ENCODE results near the gene RAPGEF2. TPM values are rescaled to one million over a fixed set of nuclear protein-coding genes. Genes with fewer than 3 reads are reported as not detected.

The RAPGEF2 gene
- total and polyA plus RNA-seq, 2 experiments from 2014 or later: 8.4 to 79.3 TPM

DNA sequence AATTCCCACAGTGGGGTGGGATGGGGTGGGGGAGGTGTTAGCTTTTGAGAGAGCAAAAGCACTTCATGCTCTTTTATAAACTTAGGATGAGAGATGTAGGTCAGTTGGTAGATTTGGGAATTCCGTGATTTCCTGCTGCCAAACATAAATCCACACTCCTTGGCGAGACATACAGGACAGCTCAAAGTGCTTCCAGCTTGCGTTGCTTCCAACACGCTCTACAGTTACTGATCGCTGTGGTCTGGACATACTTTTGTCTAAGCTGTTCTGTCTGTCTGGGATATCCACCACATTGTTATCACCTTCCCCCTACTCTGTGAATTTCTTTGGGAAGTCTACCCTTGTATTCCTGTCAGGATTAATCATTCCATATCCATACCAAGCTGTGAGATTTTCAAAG is 117.5 kb downstream of the RAPGEF2 start:
- Histone ChIP-seq H3K36me3 (replicated peaks; ENCODE audit: insufficient read depth, low read depth) (no peaks in the 10 kb centered on the region), H3K27me3 (no peaks in the 10 kb centered on the region), H4K20me1 (ENCODE audit: insufficient read depth, poor library complexity, severe bottlenecking) (no peaks in the 10 kb centered on the region), H3K27ac (no peak overlapping the region), H3K4me2 (no peak overlapping the region), H3K9me3 (ENCODE audit: low read depth) (no peaks in the 10 kb centered on the region), H3K4me3 (no peak overlapping the region), H3K9me2 (replicated peaks; ENCODE audit: insufficient read depth) (no peaks in the 10 kb centered on the region), H2AFZ (no peak overlapping the region), H3K79me2 (peaks cover 87% of the 10 kb centered on the region), H3K4me1 (ENCODE audit: insufficient read depth) (no peaks in the 10 kb centered on the region)
- DNase-seq (ENCODE audit: low spot score): no peak
- 95% methylated on average over 5 of the region's 5 CpGs for WGBS (ENCODE audit: low lambda C conversion rate, missing lambda C conversion rate)
- TF ChIP-seq CTCF (IDR thresholded peaks at IDR 0.05; ENCODE audit: poor library complexity): no peak
- TF ChIP-seq EZH2 (IDR thresholded peaks at IDR 0.05; ENCODE audit: borderline replicate concordance): no peak

GRCh38 chr4:159221280-159221679 is 118.4 kb downstream of the RAPGEF2 start:
- Histone ChIP-seq H3K9me3 (ENCODE audit: low read depth) (no peaks in the 10 kb centered on the region), H3K27ac (no peak overlapping the region), H3K9me2 (replicated peaks; ENCODE audit: insufficient read depth) (no peaks in the 10 kb centered on the region), H4K20me1 (ENCODE audit: insufficient read depth, poor library complexity, severe bottlenecking) (no peaks in the 10 kb centered on the region), H2AFZ (no peak overlapping the region), H3K4me1 (ENCODE audit: insufficient read depth) (no peaks in the 10 kb centered on the region), H3K79me2 (peaks cover 86% of the 10 kb centered on the region), H3K4me2 (no peak overlapping the region), H3K4me3 (no peak overlapping the region), H3K36me3 (replicated peaks; ENCODE audit: insufficient read depth, low read depth) (no peaks in the 10 kb centered on the region), H3K27me3 (no peaks in the 10 kb centered on the region)
- no peak for TF ChIP-seq CTCF (IDR thresholded peaks at IDR 0.05; ENCODE audit: poor library complexity)
- TF ChIP-seq EZH2phosphoT487 (IDR thresholded peaks at IDR 0.05; ENCODE audit: low read depth, severe bottlenecking, unreplicated experiment): no peak
- no peak for TF ChIP-seq EZH2 (IDR thresholded peaks at IDR 0.05; ENCODE audit: borderline replicate concordance)
- WGBS (ENCODE audit: low lambda C conversion rate, missing lambda C conversion rate): 95% methylated on average over 3 of the region's 3 CpGs
- no peak for DNase-seq (ENCODE audit: low spot score)

DNA sequence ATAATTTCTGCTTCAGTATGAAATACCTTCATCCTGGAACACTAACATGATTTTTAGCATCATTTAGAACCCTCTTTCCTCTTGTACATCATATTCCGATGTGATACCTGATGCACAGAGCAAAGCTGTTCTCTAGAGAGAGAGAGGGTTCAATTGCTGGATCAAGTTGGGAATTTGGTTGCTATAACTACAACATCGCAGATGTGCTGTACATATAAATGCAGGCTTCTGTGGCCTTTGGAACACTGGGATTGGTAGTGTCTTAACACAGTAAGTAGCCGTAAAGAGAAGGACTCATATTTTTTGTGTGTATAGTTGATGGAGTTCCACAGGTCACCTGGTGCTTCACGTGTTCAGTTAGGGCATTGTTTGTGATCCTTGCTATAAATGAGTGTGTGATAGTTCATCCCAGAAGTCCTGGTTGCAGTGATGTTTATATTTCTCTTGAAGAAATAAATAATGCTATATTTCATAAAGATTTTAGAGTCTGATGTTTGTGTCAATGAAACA is 119.2 kb downstream of the RAPGEF2 start:
- H3K4me2 ChIP-seq: no peak overlapping the region
- no peak overlapping the region for H3K27ac ChIP-seq
- 86% methylated on average over 4 of the region's 4 CpGs for WGBS (ENCODE audit: low lambda C conversion rate, missing lambda C conversion rate)
- H3K27me3 ChIP-seq: no peaks in the 10 kb centered on the region
- H2AFZ ChIP-seq: no peak overlapping the region
- no peaks in the 10 kb centered on the region for H4K20me1 ChIP-seq (ENCODE audit: insufficient read depth, poor library complexity, severe bottlenecking)
- H3K79me2 ChIP-seq: peaks cover 86% of the 10 kb centered on the region
- H3K4me1 ChIP-seq (ENCODE audit: insufficient read depth): peaks cover 7% of the 10 kb centered on the region
- no peak for DNase-seq (ENCODE audit: low spot score)
- TF ChIP-seq CTCF (IDR thresholded peaks at IDR 0.05; ENCODE audit: poor library complexity) (no peak), EZH2 (IDR thresholded peaks at IDR 0.05; ENCODE audit: borderline replicate concordance) (no peak), EZH2phosphoT487 (IDR thresholded peaks at IDR 0.05; ENCODE audit: low read depth, severe bottlenecking, unreplicated experiment) (no peak)
- H3K4me3 ChIP-seq: no peak overlapping the region
- H3K9me3 ChIP-seq (ENCODE audit: low read depth): no peaks in the 10 kb centered on the region
- H3K36me3 ChIP-seq (replicated peaks; ENCODE audit: insufficient read depth, low read depth): no peaks in the 10 kb centered on the region
- no peaks in the 10 kb centered on the region for H3K9me2 ChIP-seq (replicated peaks; ENCODE audit: insufficient read depth)

- 57% methylated on average over 3 of the region's 3 CpGs for WGBS (ENCODE audit: low lambda C conversion rate, missing lambda C conversion rate)
- Histone ChIP-seq H3K9me2 (replicated peaks; ENCODE audit: insufficient read depth) (no peaks in the 10 kb centered on the region), H3K4me1 (ENCODE audit: insufficient read depth) (peaks cover 28% of the 10 kb centered on the region), H4K20me1 (ENCODE audit: insufficient read depth, poor library complexity, severe bottlenecking) (no peaks in the 10 kb centered on the region), H3K4me2 (peak overlapping the region; percentile 6), H3K36me3 (replicated peaks; ENCODE audit: insufficient read depth, low read depth) (no peaks in the 10 kb centered on the region), H3K27me3 (no peaks in the 10 kb centered on the region), H3K79me2 (peaks cover 84% of the 10 kb centered on the region), H3K9me3 (ENCODE audit: low read depth) (no peaks in the 10 kb centered on the region), H2AFZ (no peak overlapping the region), H3K4me3 (no peak overlapping the region), H3K27ac (no peak overlapping the region)
- no peak for DNase-seq (ENCODE audit: low spot score)
- TF ChIP-seq CTCF (IDR thresholded peaks at IDR 0.05; ENCODE audit: poor library complexity) (no peak), EZH2 (IDR thresholded peaks at IDR 0.05; ENCODE audit: borderline replicate concordance) (no peak), EZH2phosphoT487 (IDR thresholded peaks at IDR 0.05; ENCODE audit: low read depth, severe bottlenecking, unreplicated experiment) (no peak)
These were observed 121.5 kb downstream of the RAPGEF2 start for GRCh38 chr4:159224408-159224807.

All from hepatocyte (in vitro differentiated cells).